IMR-90 (cell line): ENCODE results near the gene TMEM245. TPM values are rescaled to one million over a fixed set of nuclear protein-coding genes. Genes with fewer than 3 reads are reported as not detected.

Experiments used
- ATAC-seq: fragments of 200-7000 bp; cut with Tn5 transposase; 2 replicates; pipeline ENCODE4 v1.9.1; 2020; ENCODE audit warnings: low read depth, mild to moderate bottlenecking, moderate library complexity
- BruUV-seq: library from RNA; stranded (reverse); fragments of 400-500 nt; replicated peaks from 2 replicates; lab custom pipeline; 2021; lab: Mats Ljungman, UMichigan
- CTCF ChIA-PET: fragments of 300-600 bp; formaldehyde crosslinking; extraction: SDS; loops from one replicate; lab custom pipeline; 2021; ENCODE audit warnings: antibody characterized with exemption; lab: Yijun Ruan, JAX
- POLR2A ChIA-PET: fragments of 300-600 bp; sonication (Branson Sonifier 250); formaldehyde crosslinking; loops from one replicate; lab custom pipeline; 2022; ENCODE audit warnings: antibody characterized with exemption; ENCODE audit not compliant: unreplicated experiment; lab: Charles Lee
- DNase-seq: peaks from one replicate; pipeline ENCODE4 v3.0.0; 2013
- H2AFZ ChIP-seq: replicated peaks from 2 replicates; pipeline ENCODE3; 2013; ENCODE audit warnings: low read length, mild to moderate bottlenecking; ENCODE audit not compliant: poor library complexity
- H2AK5ac ChIP-seq: 2 replicates; pipeline ENCODE4 v1.6.1; 2013; ENCODE audit warnings: low read depth, low read length, inconsistent platforms
- H2AK9ac ChIP-seq: replicated peaks from 2 replicates; pipeline ENCODE3; 2013; ENCODE audit warnings: mild to moderate bottlenecking, low read depth, low read length, moderate library complexity; ENCODE audit not compliant: poor library complexity
- H2BK120ac ChIP-seq: 2 replicates; pipeline ENCODE4 v1.6.1; 2013; ENCODE audit warnings: low read depth, low read length, inconsistent platforms
- H2BK15ac ChIP-seq: 3 replicates; pipeline ENCODE4 v1.6.1; 2013; ENCODE audit warnings: low read depth, low read length, inconsistent platforms
- H2BK20ac ChIP-seq: 2 replicates; pipeline ENCODE4 v1.6.1; 2013; ENCODE audit warnings: low read depth, mild to moderate bottlenecking, inconsistent platforms, low read length, moderate library complexity
- H2BK5ac ChIP-seq: 2 replicates; pipeline ENCODE4 v1.6.1; 2013; ENCODE audit warnings: mild to moderate bottlenecking, low read depth, low read length, inconsistent platforms; ENCODE audit not compliant: poor library complexity, severe bottlenecking
- H3K14ac ChIP-seq: replicated peaks from 2 replicates; pipeline ENCODE4 v1.6.1; 2013; ENCODE audit warnings: low read depth, low read length, inconsistent platforms
- H3K18ac ChIP-seq: 2 replicates; pipeline ENCODE4 v1.6.1; 2013; ENCODE audit warnings: low read depth, low read length, control low read depth
- H3K23ac ChIP-seq: 2 replicates; pipeline ENCODE4 v1.6.1; 2013; ENCODE audit warnings: low read depth, low read length, inconsistent platforms
- H3K27ac ChIP-seq: 2 replicates; pipeline ENCODE4 v1.5.1; 2013; ENCODE audit warnings: mild to moderate bottlenecking, control low read depth, low read length; ENCODE audit not compliant: insufficient read depth
- H3K27me3 ChIP-seq: 2 replicates; pipeline ENCODE4 v1.6.1; 2013; ENCODE audit warnings: low read length; ENCODE audit not compliant: control insufficient read depth, insufficient read depth
- H3K36me3 ChIP-seq: 2 replicates; pipeline ENCODE4 v1.6.1; 2013; ENCODE audit warnings: low read length, mixed read lengths; ENCODE audit not compliant: control insufficient read depth, insufficient read depth
- H3K4ac ChIP-seq: 2 replicates; pipeline ENCODE4 v1.6.1; 2013; ENCODE audit warnings: low read depth, low read length, inconsistent platforms
- H3K4me1 ChIP-seq: 2 replicates; pipeline ENCODE4 v1.6.1; 2013; ENCODE audit warnings: low read length, mixed read lengths; ENCODE audit not compliant: control insufficient read depth, insufficient read depth
- H3K4me2 ChIP-seq: 2 replicates; pipeline ENCODE4 v1.6.1; 2013; ENCODE audit warnings: low read depth, mild to moderate bottlenecking, control low read depth, low read length, moderate library complexity
- H3K4me3 ChIP-seq: 2 replicates; pipeline ENCODE4 v1.5.1; 2013; ENCODE audit warnings: low read depth, mild to moderate bottlenecking, control low read depth, low read length, moderate library complexity; ENCODE audit not compliant: insufficient read depth
- H3K56ac ChIP-seq: 2 replicates; pipeline ENCODE4 v1.6.1; 2013; ENCODE audit warnings: low read length, inconsistent platforms; ENCODE audit not compliant: insufficient read depth; ENCODE audit errors: extremely low read depth
- H3K79me1 ChIP-seq, 2 experiments: 2 replicates each; pipeline ENCODE4 v1.6.1; 2013; ENCODE audit warnings: low read length in 2 of 2, inconsistent platforms in 1 of 2, low read depth in 1 of 2
- H3K9ac ChIP-seq: 2 replicates; pipeline ENCODE4 v1.6.1; 2013; ENCODE audit warnings: low read depth, low read length, control low read depth
- H3K9me1 ChIP-seq: 2 replicates; pipeline ENCODE4 v1.6.1; 2013; ENCODE audit warnings: low read length, inconsistent platforms; ENCODE audit not compliant: insufficient read depth
- H3K9me3 ChIP-seq: 2 replicates; pipeline ENCODE4 v1.6.1; 2013; ENCODE audit warnings: low read length; ENCODE audit not compliant: control insufficient read depth, insufficient read depth
- H4K20me1 ChIP-seq: 2 replicates; pipeline ENCODE4 v1.6.1; 2013; ENCODE audit warnings: low read length, inconsistent platforms; ENCODE audit not compliant: insufficient read depth
- H4K5ac ChIP-seq: 2 replicates; pipeline ENCODE4 v1.6.1; 2013; ENCODE audit warnings: mild to moderate bottlenecking, low read depth, low read length, control low read depth
- H4K8ac ChIP-seq, 2 experiments: 2 replicates each; pipeline ENCODE4 v1.6.1; 2013; ENCODE audit warnings: low read depth in 2 of 2, low read length in 2 of 2, control low read depth in 1 of 2, inconsistent platforms in 1 of 2
- H4K91ac ChIP-seq: 2 replicates; pipeline ENCODE4 v1.6.1; 2013; ENCODE audit warnings: low read depth, low read length, inconsistent platforms; ENCODE audit not compliant: insufficient read depth
- FOS ChIP-seq: fragments of 150-350 bp; IDR thresholded peaks from 2 replicates; pipeline ENCODE4 v1.6.1; 2016; ENCODE audit warnings: low read depth, low read length
- WGBS, 2 experiments: methylation state at CpG; one replicate each; pipeline versions ENCODE4 v1.1.5 to v1.1.7; 2013; ENCODE audit warnings: missing lambda C conversion rate in 2 of 2; ENCODE audit not compliant: insufficient read length in 1 of 2; ENCODE audit errors: extremely low coverage in 2 of 2; 5-methylcytosine and 5-hydroxymethylcytosine counted together
- dilution Hi-C: fragments of 300-500 bp; cut with HindIII; formaldehyde crosslinking; loops from one replicate; pipeline ENCODE4 v1.14.3; 2018; ENCODE audit warnings: low sequenced_read_pairs; ENCODE audit not compliant: unreplicated experiment
- in situ Hi-C: fragments of 300-500 bp; cut with MboI; formaldehyde crosslinking; loops from 3 replicates; pipeline ENCODE4 v1.14.3; 2019; ENCODE audit warnings: low sequenced_read_pairs, inconsistent platforms, mixed read lengths
- intact Hi-C: fragments of 100-400 bp; cut with micrococcal nuclease; formaldehyde crosslinking; loops from 2 replicates; pipeline ENCODE4 v1.10.0; 2022
- polyA plus RNA-seq, 3 experiments: library from polyadenylated mRNA; depleted of rRNA; stranded (reverse); fragments of >200 nt; gene quantifications; 2 replicates each; pipeline ENCODE4 v1.2.3, GENCODE V29; 2012; ENCODE audit warnings: low replicate concordance in 1 of 3
- total RNA-seq: library from RNA; depleted of rRNA; stranded (reverse); fragments of >200 nt; gene quantifications from 2 replicates; pipeline ENCODE4 v1.2.3, GENCODE V29; 2012

Gene TMEM245
- total and polyA plus RNA-seq, 2 of the 4 experiments (the other 2 are of a cell fraction), result 24.8 to 57.9 TPM

DNA sequence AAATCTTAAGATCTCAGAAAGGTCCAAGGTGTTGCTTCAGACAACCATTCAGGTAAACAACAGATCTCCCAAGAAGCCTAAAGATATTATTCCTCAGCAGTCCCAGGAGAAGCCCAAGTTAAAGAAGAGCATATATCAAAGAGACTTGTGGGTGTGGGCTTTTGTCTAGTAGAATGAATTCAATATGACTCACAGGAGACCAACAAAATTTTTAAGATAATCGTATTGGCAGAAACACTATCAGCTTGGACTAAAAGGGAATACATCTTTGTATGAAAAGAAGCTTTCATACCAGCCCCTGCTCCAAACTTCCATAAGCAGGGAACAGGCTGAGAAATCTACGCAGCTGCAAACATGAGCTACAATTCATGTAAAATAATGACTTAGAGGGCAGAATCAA is 116.6 kb downstream of the TMEM245 start:
- TF ChIP-seq FOS, result no peak

More for the DNA sequence above, 116.6 kb downstream of the TMEM245 start:
- H3K9me3 ChIP-seq, result peaks cover 6% of the 10 kb centered on the region
- H4K20me1 ChIP-seq, result peaks cover 3% of the 10 kb centered on the region; the same call in 1 of the 2 replicates
- H3K27me3 ChIP-seq, result no peaks in the 10 kb centered on the region
- H4K91ac ChIP-seq, result no peak overlapping the region
- H2AFZ ChIP-seq, result no peak overlapping the region
- in situ Hi-C loops (no loop called here), dilution Hi-C loops (no loop called here), intact Hi-C loops (no loop called here)
- H2BK15ac ChIP-seq, result no peak overlapping the region
- no peak overlapping the region for H3K4me3 ChIP-seq
- H3K4ac ChIP-seq, result no peak overlapping the region
- H4K8ac ChIP-seq, result no peak overlapping the region
- peaks cover 30 to 68% of the 10 kb centered on the region in 2 experiments for H3K79me1 ChIP-seq
- no CpG with 5 or more reads among the region's 2 CpGs for WGBS, 2 experiments
- ATAC-seq (no peak), DNase-seq (no peak)
- no peak overlapping the region for H3K9ac ChIP-seq
- no peaks in the 10 kb centered on the region for H3K9me1 ChIP-seq
- CTCF ChIA-PET, result no interaction called here
- H4K5ac ChIP-seq, result no peak overlapping the region
- peaks cover 1% of the 10 kb centered on the region; the same call in 1 of the 2 replicates for H3K36me3 ChIP-seq
- no peak overlapping the region for H3K56ac ChIP-seq
- BruUV-seq, result no TSS peak
- no peak overlapping the region for H2BK120ac ChIP-seq
- H3K4me2 ChIP-seq, result no peak overlapping the region
- POLR2A ChIA-PET, result no interaction called here
- H3K23ac ChIP-seq, result no peak overlapping the region
- no peak overlapping the region for H2BK5ac ChIP-seq
- no peak overlapping the region for H3K27ac ChIP-seq
- H3K18ac ChIP-seq, result no peak overlapping the region
- no peak overlapping the region for H3K14ac ChIP-seq
- H2AK5ac ChIP-seq, result no peak overlapping the region
- no peak overlapping the region for H2BK20ac ChIP-seq
- H2AK9ac ChIP-seq, result no peak overlapping the region
- H3K4me1 ChIP-seq, result no peaks in the 10 kb centered on the region
